HepG2 (cell line): ENCODE results near the gene TMEM61. TPM values are rescaled to one million over a fixed set of nuclear protein-coding genes. Genes with fewer than 3 reads are reported as not detected.
A peak's percentile ranks its signal among the peaks of the same experiment; 100 is the strongest.

Source experiments
- AGO2 ChIP-seq: fragments of 200-400 bp; formaldehyde crosslinking; optimal IDR thresholded peaks from 2 replicates; pipeline ENCODE3; 2017; ENCODE audit warnings: mild to moderate bottlenecking, low read depth, low read length, moderate library complexity
- ATF7-NPFF ChIP-seq: sonication (generic); formaldehyde crosslinking; IDR thresholded peaks from 2 replicates; pipeline ENCODE4 v1.8.1; 2023; ENCODE audit warnings: mild to moderate bottlenecking, low read depth, missing genetic modification reagents, moderate library complexity
- BRCA1 ChIP-seq: sonication (generic); formaldehyde crosslinking; IDR thresholded peaks from 2 replicates; pipeline ENCODE4 v1.4.0; 2020; ENCODE audit warnings: missing genetic modification reagents
- CAMTA2 ChIP-seq: sonication (generic); formaldehyde crosslinking; IDR thresholded peaks from 2 replicates; pipeline ENCODE4 v1.4.0; 2020; ENCODE audit warnings: mild to moderate bottlenecking, missing genetic modification reagents, borderline replicate concordance
- CTCF ChIP-seq: sonication (generic); formaldehyde crosslinking; IDR thresholded peaks from 2 replicates; pipeline ENCODE4 v1.5.0; 2020; ENCODE audit warnings: mild to moderate bottlenecking, missing genetic modification reagents, moderate library complexity
- E2F1 ChIP-seq: sonication (generic); formaldehyde crosslinking; IDR thresholded peaks from 2 replicates; pipeline ENCODE4 v1.5.0; 2020; ENCODE audit warnings: missing genetic modification reagents
- EEA1 ChIP-seq: sonication (generic); formaldehyde crosslinking; IDR thresholded peaks from 2 replicates; pipeline ENCODE4 v1.5.1; 2020; ENCODE audit warnings: mild to moderate bottlenecking, missing genetic modification reagents, borderline replicate concordance
- HIVEP1 ChIP-seq: sonication (generic); formaldehyde crosslinking; IDR thresholded peaks from 2 replicates; pipeline ENCODE4 v1.4.0; 2020; ENCODE audit warnings: mild to moderate bottlenecking, missing genetic modification reagents
- JUNB ChIP-seq: sonication (generic); formaldehyde crosslinking; IDR thresholded peaks from 2 replicates; pipeline ENCODE4 v1.8.0; 2022; ENCODE audit warnings: missing genetic modification reagents, mild to moderate bottlenecking, borderline replicate concordance
- NAIF1 ChIP-seq: sonication (generic); formaldehyde crosslinking; IDR thresholded peaks from 2 replicates; pipeline ENCODE4 v1.5.0; 2020; ENCODE audit warnings: mild to moderate bottlenecking, missing genetic modification reagents, borderline replicate concordance
- PHF8 ChIP-seq: sonication (generic); formaldehyde crosslinking; IDR thresholded peaks from 2 replicates; pipeline ENCODE4 v1.5.0; 2020; ENCODE audit warnings: missing genetic modification reagents
- POGZ ChIP-seq: sonication (generic); formaldehyde crosslinking; IDR thresholded peaks from 2 replicates; pipeline ENCODE4 v1.4.0; 2020; ENCODE audit warnings: mild to moderate bottlenecking, missing genetic modification reagents
- RFX3 ChIP-seq: IDR thresholded peaks from 2 replicates; pipeline ENCODE4 v1.6.1; 2016; ENCODE audit warnings: missing biosample characterization, missing genetic modification reagents
- STAT6 ChIP-seq: sonication (generic); formaldehyde crosslinking; IDR thresholded peaks from 2 replicates; pipeline ENCODE4 v1.4.0; 2020; ENCODE audit warnings: missing genetic modification reagents, mild to moderate bottlenecking, borderline replicate concordance
- SUZ12 ChIP-seq: fragments of 150-350 bp; IDR thresholded peaks from 2 replicates; pipeline ENCODE4 v1.6.1; 2014; ENCODE audit warnings: low read depth, low read length
- TFDP1 ChIP-seq: IDR thresholded peaks from 2 replicates; pipeline ENCODE4 v1.6.1; 2016; ENCODE audit warnings: missing compliant biosample characterization, missing genetic modification reagents, borderline replicate concordance
- TMF1 ChIP-seq: sonication (generic); formaldehyde crosslinking; IDR thresholded peaks from 2 replicates; pipeline ENCODE4 v1.8.1; 2022; ENCODE audit warnings: low read depth, missing genetic modification reagents
- WIZ ChIP-seq: sonication (generic); formaldehyde crosslinking; IDR thresholded peaks from 2 replicates; pipeline ENCODE4 v1.5.1; 2020; ENCODE audit warnings: mild to moderate bottlenecking, missing genetic modification reagents
- ZNF350 ChIP-seq: sonication (generic); formaldehyde crosslinking; IDR thresholded peaks from 2 replicates; pipeline ENCODE4 v1.4.0; 2020; ENCODE audit warnings: mild to moderate bottlenecking, low read depth, missing genetic modification reagents, borderline replicate concordance
- ZNF484 ChIP-seq: sonication (generic); formaldehyde crosslinking; IDR thresholded peaks from 2 replicates; pipeline ENCODE4 v1.5.1; 2020; ENCODE audit warnings: mild to moderate bottlenecking, low read depth, missing genetic modification reagents, borderline replicate concordance
- ZNF550 ChIP-seq: sonication (generic); formaldehyde crosslinking; IDR thresholded peaks from 2 replicates; pipeline ENCODE4 v1.4.0; 2020; ENCODE audit warnings: mild to moderate bottlenecking, missing genetic modification reagents, borderline replicate concordance
- ZNF703 ChIP-seq: sonication (generic); formaldehyde crosslinking; IDR thresholded peaks from 2 replicates; pipeline ENCODE4 v1.5.1; 2020; ENCODE audit warnings: missing genetic modification reagents, mild to moderate bottlenecking, moderate library complexity, borderline replicate concordance
- ZNF777 ChIP-seq: sonication (generic); formaldehyde crosslinking; IDR thresholded peaks from 2 replicates; pipeline ENCODE4 v1.4.0; 2020; ENCODE audit warnings: missing genetic modification reagents
- ZNF788 ChIP-seq: sonication (generic); formaldehyde crosslinking; IDR thresholded peaks from 2 replicates; pipeline ENCODE4 v1.5.0; 2020; ENCODE audit warnings: mild to moderate bottlenecking, missing genetic modification reagents, borderline replicate concordance
- polyA plus RNA-seq, 8 experiments: library from polyadenylated mRNA; depleted of rRNA in 3 of 8; stranded (reverse) in 7 of 8; unstranded in 1 of 8; fragments of >200 nt; fragmentation: Illumina TruSeq in 4 of 8; extraction: Trizol in 4 of 8; gene quantifications; 2 replicates each; pipeline versions ENCODE4 v1.2.1 to v1.2.3, GENCODE V29; 2011 to 2016; ENCODE audit warnings: low read depth in 4 of 8, missing spikeins in 1 of 8, mixed read lengths in 1 of 8; ENCODE audit not compliant: insufficient read depth in 1 of 8
- total RNA-seq, 5 experiments: library from RNA; depleted of rRNA; stranded (reverse); fragments of >200 nt; fragmentation: Illumina TruSeq; extraction: Trizol; gene quantifications; 2 replicates each; pipeline ENCODE4 v1.2.3, GENCODE V29; 2016; ENCODE audit warnings: low read depth in 1 of 5

The TMEM61 gene
- total and polyA plus RNA-seq, 2 of the 13 experiments (the other 11 are each of a cell fraction or from before 2014, with no cell fraction given): not detected

GRCh38 chr1:54996359-54996868, 16.0 kb downstream of the TMEM61 start (continued):
- TF ChIP-seq ZNF703 (CRISPR knock-in tag): no peak
- no peak for TF ChIP-seq BRCA1 (CRISPR knock-in tag)
- TF ChIP-seq STAT6 (CRISPR knock-in tag): no peak
- TF ChIP-seq WIZ: no peak
- no peak for TF ChIP-seq EEA1 (CRISPR knock-in tag)
- no peak for TF ChIP-seq JUNB (CRISPR knock-in tag)
- 0 out of 2 replicates have a peak, but pooled peaks have one; percentile 28 for TF ChIP-seq TFDP1 (CRISPR knock-in tag)
- no peak for TF ChIP-seq CAMTA2 (CRISPR knock-in tag)
- no peak for TF ChIP-seq PHF8
- TF ChIP-seq TMF1 (CRISPR knock-in tag): no peak
- no peak for TF ChIP-seq NAIF1
- TF ChIP-seq ZNF350 (CRISPR knock-in tag): no peak
- TF ChIP-seq ZNF788: peak; percentile 25; the same call in 1 of the 2 replicates
- TF ChIP-seq ATF7-NPFF (CRISPR knock-in tag): no peak
- TF ChIP-seq ZNF484 (CRISPR knock-in tag): no peak
- TF ChIP-seq HIVEP1 (CRISPR knock-in tag): no peak
- TF ChIP-seq E2F1 (CRISPR knock-in tag): no peak
- no peak for TF ChIP-seq POGZ (CRISPR knock-in tag)
- 0 out of 2 replicates have a peak, but pooled peaks have one; percentile 48 for TF ChIP-seq ZNF550 (CRISPR knock-in tag)
- TF ChIP-seq CTCF (CRISPR knock-in tag): peak; percentile 95
- no peak for TF ChIP-seq SUZ12
- no peak for TF ChIP-seq RFX3 (CRISPR knock-in tag)
- no peak for TF ChIP-seq ZNF777 (CRISPR knock-in tag)
- TF ChIP-seq AGO2: no peak
